RWPE1 (cell line): ENCODE results near the gene DRD5.
"Not testable (repeated sequence)": the region's sequence is repeated elsewhere in the genome, so short reads cannot be mapped to it uniquely, and the experiment has no call there.

Source experiments
- CTCF ChIA-PET: fragments of 350-600 bp; sonication (Branson Sonifier 250); formaldehyde crosslinking; extraction: SDS; loops from one replicate; lab custom pipeline; 2021; lab: Yijun Ruan, JAX
- POLR2A ChIA-PET: fragments of 400-600 bp; formaldehyde crosslinking; extraction: SDS; loops from one replicate; lab custom pipeline; 2020; ENCODE audit warnings: antibody characterized with exemption; ENCODE audit not compliant: low non-redundant PET; lab: Yijun Ruan, JAX
- DNase-seq: peaks from one replicate; pipeline ENCODE4 v3.0.0; 2012; ENCODE audit warnings: low spot score
- H3K27ac ChIP-seq: fragments of 450-650 bp; 2 replicates; pipeline ENCODE4 v1.5.1; 2017
- TF ChIP-seq, protein P1 (sequence below): fragments of 450-650 bp; conservative IDR thresholded peaks from 2 replicates; pipeline ENCODE4 v1.5.1; 2017; ENCODE audit warnings: low read depth, mild to moderate bottlenecking

DRD5 gene

DNA sequence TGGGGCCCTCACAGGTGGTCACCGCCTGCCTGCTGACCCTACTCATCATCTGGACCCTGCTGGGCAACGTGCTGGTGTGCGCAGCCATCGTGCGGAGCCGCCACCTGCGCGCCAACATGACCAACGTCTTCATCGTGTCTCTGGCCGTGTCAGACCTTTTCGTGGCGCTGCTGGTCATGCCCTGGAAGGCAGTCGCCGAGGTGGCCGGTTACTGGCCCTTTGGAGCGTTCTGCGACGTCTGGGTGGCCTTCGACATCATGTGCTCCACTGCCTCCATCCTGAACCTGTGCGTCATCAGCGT, 652 bp downstream of the DRD5 start:
- ChIA-PET CTCF (no interaction called here), POLR2A (no interaction called here)
- TF ChIP-seq, protein P1, sequence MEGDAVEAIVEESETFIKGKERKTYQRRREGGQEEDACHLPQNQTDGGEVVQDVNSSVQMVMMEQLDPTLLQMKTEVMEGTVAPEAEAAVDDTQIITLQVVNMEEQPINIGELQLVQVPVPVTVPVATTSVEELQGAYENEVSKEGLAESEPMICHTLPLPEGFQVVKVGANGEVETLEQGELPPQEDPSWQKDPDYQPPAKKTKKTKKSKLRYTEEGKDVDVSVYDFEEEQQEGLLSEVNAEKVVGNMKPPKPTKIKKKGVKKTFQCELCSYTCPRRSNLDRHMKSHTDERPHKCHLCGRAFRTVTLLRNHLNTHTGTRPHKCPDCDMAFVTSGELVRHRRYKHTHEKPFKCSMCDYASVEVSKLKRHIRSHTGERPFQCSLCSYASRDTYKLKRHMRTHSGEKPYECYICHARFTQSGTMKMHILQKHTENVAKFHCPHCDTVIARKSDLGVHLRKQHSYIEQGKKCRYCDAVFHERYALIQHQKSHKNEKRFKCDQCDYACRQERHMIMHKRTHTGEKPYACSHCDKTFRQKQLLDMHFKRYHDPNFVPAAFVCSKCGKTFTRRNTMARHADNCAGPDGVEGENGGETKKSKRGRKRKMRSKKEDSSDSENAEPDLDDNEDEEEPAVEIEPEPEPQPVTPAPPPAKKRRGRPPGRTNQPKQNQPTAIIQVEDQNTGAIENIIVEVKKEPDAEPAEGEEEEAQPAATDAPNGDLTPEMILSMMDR, result no peak
- no peak for DNase-seq
- H3K27ac ChIP-seq, result no peak overlapping the region

DNA sequence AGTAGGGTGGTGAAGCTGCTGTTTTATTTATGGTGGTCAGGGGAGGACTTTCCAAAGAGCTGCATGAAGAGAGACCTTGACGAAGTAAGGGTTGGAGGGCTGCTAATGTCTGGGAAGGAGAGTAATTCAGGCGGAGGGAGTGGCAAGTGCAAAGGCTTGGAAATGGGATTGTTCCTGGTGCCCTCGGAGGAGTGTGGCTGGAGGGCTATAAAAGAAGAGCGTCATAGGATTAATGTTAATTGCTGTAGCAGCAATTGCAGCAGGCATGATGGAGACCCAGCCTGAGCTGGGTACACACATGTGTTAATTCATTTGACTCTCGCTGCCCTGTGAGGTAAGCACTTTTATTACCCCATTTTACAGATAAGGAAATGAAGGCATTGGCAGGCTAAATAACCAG, 4.5 kb downstream of the DRD5 start:
- CTCF ChIA-PET, POLR2A ChIA-PET, H3K27ac ChIP-seq, DNase-seq: not testable (repeated sequence)

DNA sequence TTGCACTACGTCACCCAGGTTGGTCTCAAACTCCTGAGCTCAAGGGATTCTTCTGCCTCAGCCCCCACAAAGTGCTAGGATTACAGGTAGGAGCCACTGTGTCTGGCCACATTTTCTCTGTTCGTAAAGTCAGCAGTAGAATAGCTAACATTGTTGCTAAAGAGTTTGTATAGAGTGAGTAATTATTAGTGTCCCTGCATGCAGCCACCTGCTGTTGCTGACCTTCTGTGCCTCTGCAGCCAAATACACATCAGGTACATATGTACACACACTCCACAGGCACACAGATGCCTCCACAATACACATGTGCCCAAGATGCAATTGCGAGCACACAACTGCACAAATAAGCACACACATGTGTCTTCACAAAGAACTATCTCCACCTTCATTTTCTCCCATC, 10.9 kb downstream of the DRD5 start:
- ChIA-PET POLR2A (no interaction called here), CTCF (interaction anchor here (0.7 kb wide), 1 partner anchor 83 kb away, joined by 3 read pairs; no protein-coding TSS in a partner anchor)
- TF ChIP-seq, protein P1, result no peak
- no peak for DNase-seq
- H3K27ac ChIP-seq, result no peak overlapping the region

DNA sequence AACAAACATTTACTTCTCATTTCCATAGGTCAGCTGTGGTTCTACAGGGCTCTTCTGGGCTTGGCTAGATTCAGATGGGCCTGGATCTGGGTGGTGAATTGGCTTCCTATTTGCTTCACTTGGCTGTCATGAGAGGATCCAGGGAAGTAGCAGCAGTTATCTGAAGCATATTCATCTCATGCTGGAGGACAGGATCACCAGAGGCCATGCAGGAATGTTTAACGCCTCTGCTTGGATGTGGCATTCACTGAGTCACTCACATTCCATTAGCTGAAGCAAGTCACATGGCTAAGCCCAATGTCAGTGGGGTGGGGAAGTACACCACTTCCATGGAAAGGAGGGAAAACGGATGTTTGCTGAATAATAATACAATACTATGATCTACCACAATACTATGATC, 15.2 kb downstream of the DRD5 start:
- DNase-seq, POLR2A ChIA-PET, H3K27ac ChIP-seq, CTCF ChIA-PET: not testable (repeated sequence)

DNA sequence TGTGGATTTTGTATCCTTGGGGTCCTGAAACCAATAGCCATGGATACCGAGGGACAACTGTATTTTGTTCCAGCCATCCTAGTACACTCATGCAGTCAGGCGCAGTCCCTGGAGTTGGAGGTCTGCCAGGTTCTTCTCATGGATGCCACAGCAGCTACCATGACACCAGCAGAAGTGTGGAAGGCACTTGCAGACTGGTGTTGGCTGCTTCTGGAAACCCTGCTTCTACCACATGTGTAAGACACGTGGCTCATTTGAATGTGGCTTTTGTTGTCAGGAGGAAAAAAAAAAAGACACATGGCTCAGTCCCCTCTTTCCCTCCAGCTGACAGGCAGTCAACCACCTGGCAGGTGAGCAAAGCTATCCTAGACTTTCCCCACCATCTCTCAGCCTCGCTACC, 19.4 kb downstream of the DRD5 start:
- TF ChIP-seq, protein P1, result no peak
- POLR2A ChIA-PET, result no interaction called here
- CTCF ChIA-PET, result no interaction called here
- DNase-seq, result no peak
- no peak overlapping the region for H3K27ac ChIP-seq

DNA sequence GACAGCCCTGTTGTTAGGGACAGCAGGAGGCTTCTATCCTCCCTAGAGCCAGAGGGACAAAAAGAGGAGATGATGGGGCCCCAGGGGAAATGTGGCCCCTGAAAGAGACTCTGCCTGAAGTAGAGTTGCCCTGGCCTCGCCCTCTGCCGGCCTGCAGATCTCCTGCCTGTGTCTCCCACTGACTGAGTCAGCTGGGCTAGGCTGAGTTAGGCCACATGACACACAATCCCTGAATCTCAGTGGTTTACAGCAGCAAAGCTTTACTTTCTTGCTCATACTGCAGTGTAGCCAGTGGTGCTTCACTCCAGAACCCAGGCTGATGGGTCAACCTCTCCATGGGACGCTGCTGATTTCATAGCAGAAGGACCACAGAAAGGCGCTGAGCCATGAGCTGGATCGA, 23.5 kb downstream of the DRD5 start:
- POLR2A ChIA-PET, result no interaction called here
- CTCF ChIA-PET, result no interaction called here
- TF ChIP-seq, protein P1, result no peak

DNA sequence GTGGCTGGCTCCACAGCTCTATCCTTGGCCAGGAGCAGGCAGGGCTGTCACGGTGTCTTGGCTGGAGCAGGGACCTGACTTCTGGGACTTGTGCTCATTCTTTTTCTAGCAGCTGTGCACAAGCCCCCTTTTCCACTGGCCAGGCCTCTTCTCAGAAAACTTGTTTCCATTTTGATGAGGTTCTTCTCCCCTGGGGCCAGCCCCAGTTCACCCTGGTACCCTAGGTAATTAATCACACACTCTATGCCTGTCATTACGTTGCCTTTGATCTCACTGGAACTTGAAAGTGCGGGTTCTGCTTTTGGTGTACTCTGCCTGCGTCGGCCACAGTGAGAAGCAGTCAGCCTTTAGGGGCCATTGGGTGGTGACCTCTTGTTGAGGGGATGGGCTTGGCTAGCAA, 26.6 kb downstream of the DRD5 start:
- H3K27ac ChIP-seq, result no peak overlapping the region
- ChIA-PET POLR2A (no interaction called here), CTCF (no interaction called here)
- DNase-seq, result no peak
- TF ChIP-seq, protein P1, result no peak

More for the DNA sequence above, 23.5 kb downstream of the DRD5 start:
- DNase-seq, result no peak
- H3K27ac ChIP-seq, result no peak overlapping the region

DNA sequence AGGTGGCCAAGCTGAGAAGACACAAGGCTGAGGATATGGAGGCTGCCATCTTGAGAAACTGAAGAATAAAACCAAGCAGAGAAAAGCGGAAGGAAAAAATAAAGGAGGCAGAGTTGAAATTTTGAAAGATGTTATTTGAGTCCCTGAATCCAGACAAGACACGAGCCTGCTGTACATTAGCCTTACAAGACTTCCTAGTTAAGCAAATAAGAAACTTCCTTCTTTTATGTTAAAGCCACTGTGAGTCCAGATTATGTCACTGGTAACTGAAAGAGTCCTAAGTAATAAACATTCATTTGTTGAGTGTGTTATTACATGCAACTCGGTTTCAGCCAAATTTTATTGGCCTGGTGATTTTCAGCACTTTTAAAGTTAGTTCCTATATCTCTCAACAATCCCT, 30.4 kb downstream of the DRD5 start:
- POLR2A ChIA-PET, result no interaction called here
- no peak for DNase-seq
- H3K27ac ChIP-seq, result no peak overlapping the region
- CTCF ChIA-PET, result no interaction called here
- TF ChIP-seq, protein P1, result no peak
